HG03575 (cell line): ENCODE data around the gene ADD2.
"Not testable (repeated sequence)": the region's sequence is repeated elsewhere in the genome, so short reads cannot be mapped to it uniquely, and the experiment has no call there.

Experiments
- ATAC-seq: cut with Tn5 transposase; IDR thresholded peaks from one replicate; pipeline ENCODE4 v1.9.1; 2021; ENCODE audit not compliant: unreplicated experiment, insufficient number of reproducible peaks, low FRiP score; ENCODE audit errors: extremely low read depth

The ADD2 gene

GRCh38 chr2:70767699-70768589 lies at the start of gene ADD2:
ADD2 (minus strand) TSS chr2:70768200; CDS start chr2:70706408, 61,792 bp downstream.
- ATAC-seq = no peak

- ATAC-seq = no peak
Measured at GRCh38 chr2:70817284-70817954, 49.4 kb upstream of the ADD2 start.

DNA sequence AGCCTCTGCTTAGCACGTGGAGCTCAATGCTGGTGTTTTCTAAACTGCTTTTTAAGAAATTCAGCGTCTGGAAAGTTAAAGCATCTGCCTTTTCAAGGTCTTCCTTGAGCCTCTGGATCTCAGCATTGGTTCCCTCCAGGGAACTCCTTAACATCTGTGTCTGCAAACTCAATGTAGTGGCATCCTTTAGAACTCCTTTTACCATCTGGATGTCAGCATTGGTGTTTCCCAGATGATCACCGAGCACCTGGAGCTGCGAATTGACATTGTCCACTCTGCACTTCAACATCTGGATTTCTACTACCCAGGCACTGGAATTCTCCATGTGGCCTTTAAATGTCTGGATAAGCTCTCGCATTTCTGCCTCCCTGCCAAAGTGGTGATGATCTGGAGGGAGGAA lies 48.7 kb upstream of the ADD2 start:
- no peak for ATAC-seq

- no peak for ATAC-seq
Measured at GRCh38 chr2:70808983-70809958, 41.3 kb upstream of the ADD2 start.

DNA sequence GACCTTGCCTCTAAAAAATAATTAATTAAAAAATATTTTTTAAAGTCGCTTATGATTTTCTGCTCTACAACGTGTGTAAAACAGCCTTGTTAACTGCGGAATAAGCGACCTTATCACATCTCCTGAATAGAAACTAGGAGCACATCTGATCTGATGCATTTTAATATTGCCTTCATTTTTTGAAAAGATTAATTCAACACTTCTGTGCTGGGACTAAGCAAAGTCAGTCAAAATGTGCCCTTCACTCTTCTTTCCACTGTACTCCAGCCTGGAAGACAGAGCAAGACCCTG lies 39.8 kb upstream of the ADD2 start:
- no peak for ATAC-seq

- ATAC-seq = no peak
Measured at GRCh38 chr2:70807102-70807827, 39.3 kb upstream of the ADD2 start.

- ATAC-seq = no peak
Measured at GRCh38 chr2:70806620-70807019, 38.6 kb upstream of the ADD2 start.

- ATAC-seq = no peak
Measured at GRCh38 chr2:70806013-70806412, 38.0 kb upstream of the ADD2 start.

DNA sequence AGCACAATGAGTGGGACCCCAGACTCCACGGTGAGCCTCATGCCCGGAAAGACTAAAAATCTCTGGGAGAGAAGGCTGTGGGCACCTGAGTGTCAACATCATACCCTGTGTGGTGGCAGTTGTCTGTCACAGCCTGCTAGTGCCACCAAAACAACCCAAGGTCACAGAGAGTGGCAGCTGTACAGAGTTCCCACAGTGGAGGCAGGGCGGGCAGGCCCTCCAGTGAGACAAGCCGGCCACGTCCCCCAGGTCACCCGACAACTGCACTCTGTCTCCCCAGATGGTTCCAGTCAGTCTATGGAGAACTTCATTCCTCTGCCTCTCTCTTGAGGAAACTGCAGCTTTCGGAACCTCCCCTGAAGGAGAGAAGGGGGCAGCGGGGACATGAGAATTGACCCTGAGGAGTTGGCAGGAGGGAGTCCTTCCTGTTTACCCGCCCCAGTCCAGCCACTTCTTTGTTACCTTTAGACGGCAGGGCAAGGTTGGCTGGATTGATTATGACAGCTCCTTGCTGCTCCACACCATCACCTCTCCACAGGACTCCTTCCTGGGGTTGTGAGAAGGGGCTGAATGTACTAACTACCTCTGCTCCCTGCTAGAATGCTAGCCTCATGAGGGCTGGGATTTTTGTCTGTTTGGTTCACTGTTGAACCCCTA lies 33.7 kb upstream of the ADD2 start:
- ATAC-seq = no peak

DNA sequence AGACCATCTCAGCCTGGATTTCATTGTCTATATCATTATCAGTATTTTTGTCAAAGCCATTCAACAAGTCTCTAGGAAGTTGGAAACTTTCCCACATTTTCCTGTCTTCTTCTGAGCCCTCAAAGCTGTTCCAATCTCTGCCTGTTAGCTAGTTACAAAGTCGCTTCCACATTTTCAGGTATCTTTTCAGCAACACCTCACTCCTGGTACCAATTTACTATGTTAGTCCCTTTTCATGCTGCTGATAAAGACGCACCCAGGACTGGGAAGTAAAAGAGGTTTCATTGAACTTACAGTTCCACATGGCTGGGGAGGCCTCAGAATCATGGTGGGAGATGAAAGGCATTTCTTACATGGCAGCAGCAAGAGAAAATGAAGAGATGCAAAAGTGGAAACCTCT lies 31.7 kb upstream of the ADD2 start:
- ATAC-seq = no peak

DNA sequence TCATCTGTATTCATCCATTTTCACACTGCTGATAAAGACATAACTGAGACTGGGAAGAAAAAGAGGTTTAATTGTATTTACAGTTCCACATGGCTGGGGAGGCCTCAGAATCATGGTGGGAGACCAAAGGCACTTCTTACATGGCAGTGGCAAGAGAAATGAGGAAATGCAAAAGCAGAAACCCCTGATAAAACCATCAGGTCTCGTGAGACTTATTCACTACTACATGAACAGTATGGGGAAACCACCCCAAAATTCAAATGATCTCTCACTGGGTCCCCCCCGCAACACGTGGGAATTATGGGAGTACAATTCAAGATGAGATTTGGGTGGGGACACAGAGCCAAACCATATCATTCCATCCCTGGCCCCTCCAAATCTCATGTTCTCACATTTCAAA lies 30.0 kb upstream of the ADD2 start:
- not testable (repeated sequence) for ATAC-seq

DNA sequence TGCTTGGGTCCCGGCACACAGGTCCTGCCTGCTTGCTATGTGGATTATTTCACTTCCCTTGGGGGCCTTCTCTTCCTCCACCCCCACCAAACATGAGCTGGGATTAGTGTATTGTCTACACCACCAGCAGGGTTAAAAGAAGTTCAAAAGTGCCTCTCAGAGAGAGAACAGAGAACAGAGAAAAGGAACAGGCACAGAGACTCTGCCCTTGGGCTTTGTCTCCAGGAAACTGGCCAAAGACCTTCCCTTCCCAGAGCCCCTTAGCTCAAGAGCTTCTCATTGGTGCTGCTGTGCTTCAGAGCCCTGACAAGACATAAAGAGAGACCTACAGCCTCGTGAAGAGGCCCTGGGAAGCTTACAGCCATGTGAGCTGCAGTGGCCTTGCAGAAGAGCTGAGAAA lies 29.5 kb upstream of the ADD2 start:
- ATAC-seq = no peak

GRCh38 chr2:70796262-70796661 lies 28.3 kb upstream of the ADD2 start:
- no peak for ATAC-seq

- no peak for ATAC-seq
Measured at GRCh38 chr2:70795164-70795995, 27.4 kb upstream of the ADD2 start.

- no peak for ATAC-seq
Measured at GRCh38 chr2:70793450-70793849, 25.4 kb upstream of the ADD2 start.

DNA sequence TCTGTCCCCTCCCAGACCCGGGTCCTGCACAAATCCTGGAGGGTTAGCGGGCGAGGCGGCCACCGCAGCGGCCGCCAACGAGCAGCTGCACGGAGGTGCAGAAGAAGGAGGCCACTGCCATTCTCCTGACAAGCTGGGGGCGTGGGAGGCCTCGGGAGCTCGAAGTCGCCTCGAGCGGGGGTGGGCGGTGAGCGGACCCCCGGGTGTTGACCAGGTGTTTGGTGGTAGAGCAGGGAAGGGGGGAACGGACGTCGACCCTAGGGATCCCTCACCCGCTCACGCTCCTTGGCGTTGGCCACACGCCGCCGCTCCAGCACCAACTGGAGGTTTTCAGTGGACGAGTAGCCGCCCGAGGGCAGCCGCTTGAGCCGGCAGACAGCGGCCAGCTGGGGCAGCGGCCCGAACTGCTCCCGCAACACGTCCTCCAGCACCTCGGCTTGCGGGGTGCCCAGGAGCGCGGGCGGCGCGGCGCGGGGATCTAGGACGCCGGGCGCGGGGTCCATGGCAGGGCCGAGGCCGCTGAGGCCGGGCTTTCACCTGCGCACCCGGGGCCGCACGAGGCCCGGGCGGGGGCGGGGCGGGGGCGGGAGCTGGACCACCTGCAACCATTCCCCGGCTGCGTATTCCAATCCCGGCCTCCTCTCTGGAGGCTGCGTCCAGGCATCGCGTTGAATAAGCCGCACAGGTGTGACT lies 22.3 kb upstream of the ADD2 start, which contains the start of gene FIGLA:
TSS of gene FIGLA (minus strand) at position 508 of the 693 bp plus-strand sequence. CDS start at position 503, 5 bp downstream.
- no peak for ATAC-seq
